Measurements from ENCODE around the gene GNG12.

DNA sequence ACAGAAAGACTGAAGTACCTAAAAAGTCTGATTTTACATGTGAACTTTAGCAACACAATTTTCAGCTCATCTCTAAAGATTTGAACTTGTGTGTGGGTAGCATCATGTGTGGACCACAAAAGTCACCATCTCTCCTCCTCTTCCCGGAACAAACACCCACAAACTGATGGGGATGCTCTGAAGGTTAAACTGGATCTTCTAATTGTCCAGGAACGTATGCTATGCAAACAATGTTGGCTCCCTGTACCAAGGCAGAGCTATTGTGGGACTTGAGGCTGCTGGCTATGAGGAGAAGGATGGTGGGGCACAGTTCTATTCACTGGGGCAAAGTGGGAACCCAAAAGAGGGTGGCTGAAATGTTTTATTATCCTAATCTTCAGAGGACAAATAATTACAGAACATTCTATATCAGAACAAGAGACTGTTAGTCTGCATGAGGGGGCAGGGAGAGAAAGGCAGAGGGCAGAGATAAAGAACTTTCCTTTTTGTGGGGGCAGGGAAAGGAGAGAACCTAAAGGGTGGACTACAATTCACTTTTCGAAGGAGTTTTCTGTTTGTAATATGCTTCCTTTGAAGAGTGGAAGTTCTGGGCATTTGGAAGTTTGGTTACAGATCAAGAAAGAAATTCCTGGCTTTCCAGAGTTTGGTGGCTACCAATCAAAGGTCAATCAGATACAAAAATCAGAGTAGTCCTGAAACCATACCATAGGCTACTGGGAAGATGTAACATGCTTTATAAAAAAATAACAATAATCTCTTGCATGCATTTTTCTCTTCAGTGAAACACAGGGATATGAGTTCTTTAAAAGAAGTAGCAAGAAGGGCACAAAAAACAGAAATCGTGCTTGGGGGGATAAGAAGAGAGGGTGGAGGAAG, 85.4 kb downstream of the GNG12 start:
- TF ChIP-seq, protein P1, sequence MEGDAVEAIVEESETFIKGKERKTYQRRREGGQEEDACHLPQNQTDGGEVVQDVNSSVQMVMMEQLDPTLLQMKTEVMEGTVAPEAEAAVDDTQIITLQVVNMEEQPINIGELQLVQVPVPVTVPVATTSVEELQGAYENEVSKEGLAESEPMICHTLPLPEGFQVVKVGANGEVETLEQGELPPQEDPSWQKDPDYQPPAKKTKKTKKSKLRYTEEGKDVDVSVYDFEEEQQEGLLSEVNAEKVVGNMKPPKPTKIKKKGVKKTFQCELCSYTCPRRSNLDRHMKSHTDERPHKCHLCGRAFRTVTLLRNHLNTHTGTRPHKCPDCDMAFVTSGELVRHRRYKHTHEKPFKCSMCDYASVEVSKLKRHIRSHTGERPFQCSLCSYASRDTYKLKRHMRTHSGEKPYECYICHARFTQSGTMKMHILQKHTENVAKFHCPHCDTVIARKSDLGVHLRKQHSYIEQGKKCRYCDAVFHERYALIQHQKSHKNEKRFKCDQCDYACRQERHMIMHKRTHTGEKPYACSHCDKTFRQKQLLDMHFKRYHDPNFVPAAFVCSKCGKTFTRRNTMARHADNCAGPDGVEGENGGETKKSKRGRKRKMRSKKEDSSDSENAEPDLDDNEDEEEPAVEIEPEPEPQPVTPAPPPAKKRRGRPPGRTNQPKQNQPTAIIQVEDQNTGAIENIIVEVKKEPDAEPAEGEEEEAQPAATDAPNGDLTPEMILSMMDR (optimal IDR thresholded peaks at IDR 0.05 in 1 of 3, IDR thresholded peaks at IDR 0.05 in 1 of 3, conservative IDR thresholded peaks at IDR 0.05 in 1 of 3; ENCODE audit: extremely low read depth in 1 of 3, insufficient read depth in 2 of 3, low read length in 3 of 3): no peak
- no peak for TF ChIP-seq EZH2 (IDR thresholded peaks at IDR 0.05; ENCODE audit: low read length)

Measured in keratinocyte (primary cell).